HepG2 (cell line): ENCODE results near the gene STRN4. TPM values are rescaled to one million over a fixed set of nuclear protein-coding genes. Genes with fewer than 3 reads are reported as not detected.
A peak's percentile ranks its signal among the peaks of the same experiment; 100 is the strongest.

Experiments used
- AGO2 ChIP-seq: fragments of 200-400 bp; formaldehyde crosslinking; optimal IDR thresholded peaks from 2 replicates; pipeline ENCODE3; 2017; ENCODE audit warnings: mild to moderate bottlenecking, low read depth, low read length, moderate library complexity
- BRD4 ChIP-seq: sonication (generic); formaldehyde crosslinking; IDR thresholded peaks from 2 replicates; pipeline ENCODE4 v1.4.0; 2020; ENCODE audit warnings: missing genetic modification reagents
- HNRNPH1 ChIP-seq: fragments of 200-400 bp; formaldehyde crosslinking; optimal IDR thresholded peaks from 2 replicates; pipeline ENCODE3; 2017; ENCODE audit warnings: mild to moderate bottlenecking, low read depth, low read length
- KDM4B ChIP-seq: sonication (generic); formaldehyde crosslinking; IDR thresholded peaks from 2 replicates; pipeline ENCODE4 v1.4.0; 2020; ENCODE audit warnings: missing genetic modification reagents
- KLF6 ChIP-seq: IDR thresholded peaks from 2 replicates; pipeline ENCODE4 v1.8.0; 2016; ENCODE audit warnings: missing biosample characterization, missing genetic modification reagents
- MED13 ChIP-seq: sonication (generic); formaldehyde crosslinking; IDR thresholded peaks from 2 replicates; pipeline ENCODE4 v1.5.0; 2020; ENCODE audit warnings: missing genetic modification reagents
- MEF2D ChIP-seq: sonication (generic); formaldehyde crosslinking; IDR thresholded peaks from 2 replicates; pipeline ENCODE4 v1.5.1; 2020; ENCODE audit warnings: mild to moderate bottlenecking, missing genetic modification reagents
- NFYC ChIP-seq: IDR thresholded peaks from 2 replicates; pipeline ENCODE4 v1.6.1; 2016; ENCODE audit warnings: missing genetic modification reagents, missing compliant biosample characterization
- PAF1 ChIP-seq: IDR thresholded peaks from 2 replicates; pipeline ENCODE4 v1.6.1; 2016; ENCODE audit warnings: missing genetic modification reagents, missing compliant biosample characterization
- PHB2 ChIP-seq: fragments of 450-650 bp; IDR thresholded peaks from 2 replicates; pipeline ENCODE4 v1.6.1; 2018; ENCODE audit not compliant: partially characterized antibody
- POGZ ChIP-seq: sonication (generic); formaldehyde crosslinking; IDR thresholded peaks from 2 replicates; pipeline ENCODE4 v1.4.0; 2020; ENCODE audit warnings: mild to moderate bottlenecking, missing genetic modification reagents
- POLR2AphosphoS2 ChIP-seq: IDR thresholded peaks from 2 replicates; pipeline ENCODE4 v1.6.1; 2011; ENCODE audit warnings: low read depth, low read length, improper control_type of control experiment
- SMAD3 ChIP-seq: sonication (generic); formaldehyde crosslinking; IDR thresholded peaks from 2 replicates; pipeline ENCODE4 v1.4.0; 2020; ENCODE audit warnings: missing genetic modification reagents
- ZNF296 ChIP-seq: sonication (generic); formaldehyde crosslinking; conservative IDR thresholded peaks from 2 replicates; pipeline ENCODE4 v1.5.0; 2020; ENCODE audit warnings: mild to moderate bottlenecking, missing genetic modification reagents
- ZNF552 ChIP-seq: sonication (generic); formaldehyde crosslinking; IDR thresholded peaks from 2 replicates; pipeline ENCODE4 v1.9.0; 2022; ENCODE audit warnings: missing genetic modification reagents, mild to moderate bottlenecking, borderline replicate concordance
- ZNF577 ChIP-seq: sonication (generic); formaldehyde crosslinking; IDR thresholded peaks from 2 replicates; pipeline ENCODE4 v1.4.0; 2020; ENCODE audit warnings: mild to moderate bottlenecking, low read depth, missing genetic modification reagents, borderline replicate concordance
- ZNF619 ChIP-seq: sonication (generic); formaldehyde crosslinking; IDR thresholded peaks from 2 replicates; pipeline ENCODE4 v1.4.0; 2020; ENCODE audit warnings: mild to moderate bottlenecking, missing genetic modification reagents
- ZSCAN12 ChIP-seq: sonication (generic); formaldehyde crosslinking; IDR thresholded peaks from 2 replicates; pipeline ENCODE4 v1.9.0; 2021; ENCODE audit warnings: mild to moderate bottlenecking, missing genetic modification reagents
- polyA plus RNA-seq, 8 experiments: library from polyadenylated mRNA; depleted of rRNA in 3 of 8; stranded (reverse) in 7 of 8; unstranded in 1 of 8; fragments of >200 nt; fragmentation: Illumina TruSeq in 4 of 8; extraction: Trizol in 4 of 8; gene quantifications; 2 replicates each; pipeline versions ENCODE4 v1.2.1 to v1.2.3, GENCODE V29; 2011 to 2016; ENCODE audit warnings: low read depth in 4 of 8, missing spikeins in 1 of 8, mixed read lengths in 1 of 8; ENCODE audit not compliant: insufficient read depth in 1 of 8
- total RNA-seq, 5 experiments: library from RNA; depleted of rRNA; stranded (reverse); fragments of >200 nt; fragmentation: Illumina TruSeq; extraction: Trizol; gene quantifications; 2 replicates each; pipeline ENCODE4 v1.2.3, GENCODE V29; 2016; ENCODE audit warnings: low read depth in 1 of 5
- TF ChIP-seq, protein P1 (sequence below): fragments of 450-650 bp; IDR thresholded peaks from 2 replicates; pipeline ENCODE4 v1.6.1; 2017
- TF ChIP-seq, protein P2 (sequence below): sonication (generic); formaldehyde crosslinking; IDR thresholded peaks from 2 replicates; pipeline ENCODE4 v1.8.0; 2022; ENCODE audit warnings: missing genetic modification reagents, mild to moderate bottlenecking, borderline replicate concordance
- TF ChIP-seq, protein P3 (sequence below), 2 experiments: sonication (generic) in 1 of 2; formaldehyde crosslinking in 1 of 2; IDR thresholded peaks; 2 replicates each; pipeline versions ENCODE4 v1.4.0 to v1.6.1; 2016 to 2020; ENCODE audit warnings: borderline replicate concordance in 1 of 2, low read depth in 1 of 2, mild to moderate bottlenecking in 1 of 2, missing genetic modification reagents in 1 of 2
- TF ChIP-seq, protein P4 (sequence below): sonication (generic); formaldehyde crosslinking; IDR thresholded peaks from 2 replicates; pipeline ENCODE4 v1.5.0; 2020; ENCODE audit warnings: missing genetic modification reagents

The STRN4 gene
- total and polyA plus RNA-seq, 2 of the 13 experiments (the other 11 are each of a cell fraction or from before 2014, with no cell fraction given): 43.1 to 57.3 TPM

DNA sequence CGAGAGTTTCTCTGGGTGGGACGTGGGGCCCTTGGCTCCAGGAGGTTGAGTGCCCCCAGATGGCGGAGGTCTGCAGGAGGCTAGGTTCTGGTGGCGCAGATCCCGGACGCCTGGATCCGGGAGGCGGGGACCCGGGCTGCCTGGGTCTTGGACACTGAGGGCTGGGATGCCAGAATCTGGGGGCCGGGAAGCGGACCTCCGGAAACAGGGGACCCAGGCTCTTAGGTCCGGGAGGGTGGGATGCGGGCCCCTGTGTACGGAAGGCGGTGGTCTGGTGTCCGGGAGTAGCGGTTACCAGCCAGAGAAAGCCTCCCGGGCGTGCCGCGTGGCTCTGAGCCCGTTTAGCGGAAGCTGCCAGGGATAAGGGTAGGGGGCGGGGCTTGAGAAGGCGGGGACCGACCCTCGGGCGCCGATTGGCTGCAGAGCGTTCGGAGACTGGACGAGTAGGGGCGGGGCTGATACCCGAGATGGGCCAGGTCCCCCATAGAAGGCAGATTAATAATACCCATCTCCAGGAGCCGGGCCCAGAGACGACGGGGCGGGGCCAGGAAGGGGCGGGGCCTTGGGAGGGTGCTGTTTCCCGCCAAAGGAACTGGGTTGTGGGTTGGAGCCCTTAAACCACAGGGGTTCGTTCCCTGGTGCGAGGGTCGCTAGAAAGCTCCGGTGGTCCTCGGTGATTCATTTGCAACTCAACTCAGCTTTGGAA lies 42.2 kb upstream of the STRN4 start, which contains the start of gene SLC1A5 (continued):
- TF ChIP-seq ZNF577 (CRISPR knock-in tag) (0 out of 2 replicates have a peak, but pooled peaks have one; percentile 54), POLR2AphosphoS2 (peak; percentile 75; the same call in 1 of the 2 replicates), BRD4 (CRISPR knock-in tag) (no peak), ZSCAN12 (CRISPR knock-in tag) (peak; percentile 74), PAF1 (CRISPR knock-in tag) (no peak), POGZ (CRISPR knock-in tag) (peak; percentile 53; the same call in 1 of the 2 replicates), ZNF552 (peak; percentile 68; the same call in 1 of the 2 replicates), KLF6 (CRISPR knock-in tag) (peak; percentile 99), MEF2D (CRISPR knock-in tag) (0 out of 2 replicates have a peak, but pooled peaks have one; percentile 57), PHB2 (no peak), SMAD3 (peak; percentile 68; the same call in 1 of the 2 replicates), ZNF619 (no peak), KDM4B (CRISPR knock-in tag) (no peak), ZNF296 (CRISPR knock-in tag) (no peak), AGO2 (peak; percentile 93), NFYC (CRISPR knock-in tag) (peak; percentile 78), MED13 (CRISPR knock-in tag) (no peak), HNRNPH1 (no peak)
- TF ChIP-seq, protein P1, sequence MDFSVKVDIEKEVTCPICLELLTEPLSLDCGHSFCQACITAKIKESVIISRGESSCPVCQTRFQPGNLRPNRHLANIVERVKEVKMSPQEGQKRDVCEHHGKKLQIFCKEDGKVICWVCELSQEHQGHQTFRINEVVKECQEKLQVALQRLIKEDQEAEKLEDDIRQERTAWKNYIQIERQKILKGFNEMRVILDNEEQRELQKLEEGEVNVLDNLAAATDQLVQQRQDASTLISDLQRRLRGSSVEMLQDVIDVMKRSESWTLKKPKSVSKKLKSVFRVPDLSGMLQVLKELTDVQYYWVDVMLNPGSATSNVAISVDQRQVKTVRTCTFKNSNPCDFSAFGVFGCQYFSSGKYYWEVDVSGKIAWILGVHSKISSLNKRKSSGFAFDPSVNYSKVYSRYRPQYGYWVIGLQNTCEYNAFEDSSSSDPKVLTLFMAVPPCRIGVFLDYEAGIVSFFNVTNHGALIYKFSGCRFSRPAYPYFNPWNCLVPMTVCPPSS: no peak
- TF ChIP-seq, protein P2, sequence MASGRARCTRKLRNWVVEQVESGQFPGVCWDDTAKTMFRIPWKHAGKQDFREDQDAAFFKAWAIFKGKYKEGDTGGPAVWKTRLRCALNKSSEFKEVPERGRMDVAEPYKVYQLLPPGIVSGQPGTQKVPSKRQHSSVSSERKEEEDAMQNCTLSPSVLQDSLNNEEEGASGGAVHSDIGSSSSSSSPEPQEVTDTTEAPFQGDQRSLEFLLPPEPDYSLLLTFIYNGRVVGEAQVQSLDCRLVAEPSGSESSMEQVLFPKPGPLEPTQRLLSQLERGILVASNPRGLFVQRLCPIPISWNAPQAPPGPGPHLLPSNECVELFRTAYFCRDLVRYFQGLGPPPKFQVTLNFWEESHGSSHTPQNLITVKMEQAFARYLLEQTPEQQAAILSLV: peak; percentile 46; the same call in 1 of the 2 replicates
- TF ChIP-seq, protein P3, sequence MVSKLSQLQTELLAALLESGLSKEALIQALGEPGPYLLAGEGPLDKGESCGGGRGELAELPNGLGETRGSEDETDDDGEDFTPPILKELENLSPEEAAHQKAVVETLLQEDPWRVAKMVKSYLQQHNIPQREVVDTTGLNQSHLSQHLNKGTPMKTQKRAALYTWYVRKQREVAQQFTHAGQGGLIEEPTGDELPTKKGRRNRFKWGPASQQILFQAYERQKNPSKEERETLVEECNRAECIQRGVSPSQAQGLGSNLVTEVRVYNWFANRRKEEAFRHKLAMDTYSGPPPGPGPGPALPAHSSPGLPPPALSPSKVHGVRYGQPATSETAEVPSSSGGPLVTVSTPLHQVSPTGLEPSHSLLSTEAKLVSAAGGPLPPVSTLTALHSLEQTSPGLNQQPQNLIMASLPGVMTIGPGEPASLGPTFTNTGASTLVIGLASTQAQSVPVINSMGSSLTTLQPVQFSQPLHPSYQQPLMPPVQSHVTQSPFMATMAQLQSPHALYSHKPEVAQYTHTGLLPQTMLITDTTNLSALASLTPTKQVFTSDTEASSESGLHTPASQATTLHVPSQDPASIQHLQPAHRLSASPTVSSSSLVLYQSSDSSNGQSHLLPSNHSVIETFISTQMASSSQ (IDR thresholded peaks at IDR 0.05; ENCODE audit: low read depth): no peak
- TF ChIP-seq, protein P3 (CRISPR knock-in tag; IDR thresholded peaks at IDR 0.05; ENCODE audit: borderline replicate concordance): peak; percentile 51; the same call in 1 of the 2 replicates
- TF ChIP-seq, protein P4, sequence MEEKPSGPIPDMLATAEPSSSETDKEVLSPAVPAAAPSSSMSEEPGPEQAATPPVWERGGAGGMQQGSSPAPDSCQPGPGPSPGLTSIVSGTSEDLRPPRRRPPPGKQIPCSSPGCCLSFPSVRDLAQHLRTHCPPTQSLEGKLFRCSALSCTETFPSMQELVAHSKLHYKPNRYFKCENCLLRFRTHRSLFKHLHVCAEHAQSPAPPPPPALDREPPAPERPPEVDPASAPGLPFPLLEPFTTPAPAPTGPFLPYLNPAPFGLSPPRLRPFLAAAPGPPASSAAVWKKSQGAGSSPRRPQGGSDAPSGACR (CRISPR knock-in tag): no peak
